Measurements from ENCODE around the gene GNG2. TPM values are rescaled to one million over a fixed set of nuclear protein-coding genes. Genes with fewer than 3 reads are reported as not detected.

The GNG2 gene
- total and polyA plus RNA-seq, 9 of the 15 experiments (the other 6 are each of a cell fraction or from before 2014, with no cell fraction given): 0.18 TPM; not detected in 8

GRCh38 chr14:51879170-51879569 is 18.8 kb downstream of the GNG2 start (continued):
- TF ChIP-seq, protein P1, sequence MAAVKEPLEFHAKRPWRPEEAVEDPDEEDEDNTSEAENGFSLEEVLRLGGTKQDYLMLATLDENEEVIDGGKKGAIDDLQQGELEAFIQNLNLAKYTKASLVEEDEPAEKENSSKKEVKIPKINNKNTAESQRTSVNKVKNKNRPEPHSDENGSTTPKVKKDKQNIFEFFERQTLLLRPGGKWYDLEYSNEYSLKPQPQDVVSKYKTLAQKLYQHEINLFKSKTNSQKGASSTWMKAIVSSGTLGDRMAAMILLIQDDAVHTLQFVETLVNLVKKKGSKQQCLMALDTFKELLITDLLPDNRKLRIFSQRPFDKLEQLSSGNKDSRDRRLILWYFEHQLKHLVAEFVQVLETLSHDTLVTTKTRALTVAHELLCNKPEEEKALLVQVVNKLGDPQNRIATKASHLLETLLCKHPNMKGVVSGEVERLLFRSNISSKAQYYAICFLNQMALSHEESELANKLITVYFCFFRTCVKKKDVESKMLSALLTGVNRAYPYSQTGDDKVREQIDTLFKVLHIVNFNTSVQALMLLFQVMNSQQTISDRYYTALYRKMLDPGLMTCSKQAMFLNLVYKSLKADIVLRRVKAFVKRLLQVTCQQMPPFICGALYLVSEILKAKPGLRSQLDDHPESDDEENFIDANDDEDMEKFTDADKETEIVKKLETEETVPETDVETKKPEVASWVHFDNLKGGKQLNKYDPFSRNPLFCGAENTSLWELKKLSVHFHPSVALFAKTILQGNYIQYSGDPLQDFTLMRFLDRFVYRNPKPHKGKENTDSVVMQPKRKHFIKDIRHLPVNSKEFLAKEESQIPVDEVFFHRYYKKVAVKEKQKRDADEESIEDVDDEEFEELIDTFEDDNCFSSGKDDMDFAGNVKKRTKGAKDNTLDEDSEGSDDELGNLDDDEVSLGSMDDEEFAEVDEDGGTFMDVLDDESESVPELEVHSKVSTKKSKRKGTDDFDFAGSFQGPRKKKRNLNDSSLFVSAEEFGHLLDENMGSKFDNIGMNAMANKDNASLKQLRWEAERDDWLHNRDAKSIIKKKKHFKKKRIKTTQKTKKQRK (IDR thresholded peaks at IDR 0.05; ENCODE audit: borderline replicate concordance, low read depth, low read length): no peak
- TF ChIP-seq SMAD2 (IDR thresholded peaks at IDR 0.05; ENCODE audit: low read depth, low read length) (no peak), NFIX (CRISPR knock-in tag; IDR thresholded peaks at IDR 0.05; ENCODE audit: low read depth) (no peak), MCM5 (IDR thresholded peaks at IDR 0.05; ENCODE audit: low read depth) (no peak), ZNF318 (IDR thresholded peaks at IDR 0.05; ENCODE audit: borderline replicate concordance in 1 of 2, low read depth in 1 of 2) (no peak), SMARCA4 (IDR thresholded peaks at IDR 0.05) (no peak), ZNF224 (CRISPR knock-in tag; IDR thresholded peaks at IDR 0.05) (no peak), HDGF (IDR thresholded peaks at IDR 0.05) (no peak), ZBTB7A (IDR thresholded peaks at IDR 0.05; ENCODE audit: borderline replicate concordance, control insufficient read depth, low read depth, low read length) (no peak)
